ENCODE results near the gene ASPN. TPM values are rescaled to one million over a fixed set of nuclear protein-coding genes. Genes with fewer than 3 reads are reported as not detected.

Gene ASPN
- total RNA-seq, 6 donors from 2014 or later: 3.2 to 9.6 (median 5.8) TPM; not detected in 1

DNA sequence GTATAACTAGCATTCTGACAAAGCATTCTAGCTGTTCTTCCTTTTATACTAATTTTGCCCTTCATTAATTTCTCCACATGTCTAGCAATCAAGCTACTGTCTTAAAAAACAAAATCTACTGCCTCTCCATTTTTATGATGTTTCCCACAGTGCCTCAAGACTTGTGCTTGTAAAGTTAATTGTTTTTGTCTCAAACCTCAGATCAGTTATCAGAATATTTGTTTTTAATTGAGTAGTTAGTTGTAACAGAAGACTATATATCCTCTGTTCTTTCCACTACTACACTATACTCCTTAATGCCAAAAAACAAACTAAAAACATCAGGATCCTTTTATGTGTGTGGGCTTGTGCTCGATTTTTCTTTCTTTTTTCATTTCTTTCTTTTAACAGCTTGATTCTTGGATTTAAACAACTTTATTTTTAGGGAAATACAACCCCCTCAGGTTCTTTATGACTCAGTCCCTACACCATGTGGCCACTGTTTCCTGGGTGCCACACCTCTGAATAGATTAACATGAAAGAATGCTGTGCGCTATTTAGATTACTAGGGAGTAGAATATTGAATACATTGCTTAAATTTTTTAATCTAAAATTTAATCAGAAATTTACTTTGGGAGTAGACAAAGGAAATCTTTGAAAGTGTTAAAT is 1.2 kb downstream of the ASPN start:
- Histone ChIP-seq H3K4me1 (peaks cover 0 to 15% (median 13%) of the 10 kb centered on the region in 4 donors), H3K9me3 (no peaks in the 10 kb centered on the region), H3K36me3 (no peaks in the 10 kb centered on the region), H3K27ac (peak overlapping the region in 2 of 4 donors; percentile 65 to 78), H3K4me3 (no peak overlapping the region), H3K27me3 (no peaks in the 10 kb centered on the region)
- no peak for TF ChIP-seq EP300 (IDR thresholded peaks at IDR 0.05)
- TF ChIP-seq POLR2A (IDR thresholded peaks at IDR 0.05): no peak
- TF ChIP-seq CTCF (IDR thresholded peaks at IDR 0.05): no peak
- TF ChIP-seq POLR2AphosphoS5 (IDR thresholded peaks at IDR 0.05): no peak
- peak in 1 of 2 donors; percentile 74 for ATAC-seq (ENCODE audit: low FRiP score in 2 of 2)
- DNase-seq: no peak
- 54 to 60% methylated on average over 2 of the region's 2 CpGs for WGBS, 2 donors

DNA sequence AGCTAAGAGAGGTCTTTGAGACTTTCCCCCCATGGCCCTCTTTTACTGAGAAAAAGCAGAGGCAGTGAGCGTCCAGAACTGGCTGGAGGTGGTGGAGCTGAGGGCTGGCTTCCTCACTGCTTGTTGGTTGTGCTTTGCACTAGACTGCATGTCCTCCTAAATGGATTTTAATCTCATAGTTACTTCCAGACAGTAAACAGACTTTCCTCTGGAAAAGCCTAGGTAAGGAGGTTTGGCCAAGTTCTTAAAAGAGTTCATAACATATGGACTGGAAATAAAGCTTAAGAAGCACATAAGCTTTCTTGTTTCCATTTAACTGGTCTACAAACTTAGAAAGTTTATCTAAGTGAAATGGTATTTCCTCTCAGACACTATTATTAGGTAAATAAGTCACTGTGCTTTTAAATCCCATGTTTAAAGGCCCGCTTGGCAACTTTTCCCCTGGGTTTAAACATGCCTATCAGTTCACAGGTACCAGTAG is 2.0 kb downstream of the ASPN start:
- ATAC-seq (ENCODE audit: low FRiP score in 2 of 2) (peak in 1 of 2 donors; percentile 18), DNase-seq (no peak)
- Histone ChIP-seq H3K9me3 (no peaks in the 10 kb centered on the region), H3K27ac (peak overlapping the region; percentile 17 to 78 (median 51)), H3K36me3 (no peaks in the 10 kb centered on the region), H3K27me3 (no peaks in the 10 kb centered on the region), H3K4me3 (no peak overlapping the region), H3K4me1 (peaks cover 0 to 15% (median 13%) of the 10 kb centered on the region in 4 donors)
- TF ChIP-seq POLR2A (IDR thresholded peaks at IDR 0.05): no peak
- no peak for TF ChIP-seq POLR2AphosphoS5 (IDR thresholded peaks at IDR 0.05)
- TF ChIP-seq CTCF (IDR thresholded peaks at IDR 0.05): no peak
- no peak for TF ChIP-seq EP300 (IDR thresholded peaks at IDR 0.05)
- WGBS, 2 donors: 48 to 63% methylated on average over 2 of the region's 2 CpGs

DNA sequence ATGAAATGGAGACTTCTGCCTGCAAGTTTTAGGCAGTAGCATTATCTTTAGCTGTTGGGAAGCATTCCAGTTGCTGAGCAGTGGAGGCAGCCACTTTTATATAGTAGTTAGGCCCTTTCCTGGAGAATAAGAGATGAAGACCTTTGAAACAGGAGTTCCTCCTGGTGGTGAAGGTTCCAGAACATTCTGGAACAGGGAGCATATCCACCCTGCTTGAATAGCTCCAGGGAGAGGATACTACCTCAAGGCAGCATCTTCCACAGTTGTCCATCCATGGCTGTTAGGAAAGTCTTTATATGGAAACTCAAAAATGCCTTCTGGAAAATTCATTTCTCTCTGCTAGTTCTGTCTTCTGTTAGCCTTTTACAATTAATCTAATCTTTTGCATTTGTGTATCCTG is 3.0 kb downstream of the ASPN start:
- no peaks in the 10 kb centered on the region for H3K36me3 ChIP-seq
- ATAC-seq (ENCODE audit: low FRiP score in 2 of 2) (no peak), DNase-seq (no peak)
- no peaks in the 10 kb centered on the region for H3K9me3 ChIP-seq
- H3K27ac ChIP-seq: peak overlapping the region in 1 of 4 donors; percentile 37
- no peak overlapping the region for H3K4me3 ChIP-seq
- TF ChIP-seq POLR2A (IDR thresholded peaks at IDR 0.05): no peak
- no peak for TF ChIP-seq POLR2AphosphoS5 (IDR thresholded peaks at IDR 0.05)
- TF ChIP-seq CTCF (IDR thresholded peaks at IDR 0.05): no peak
- no peak for TF ChIP-seq EP300 (IDR thresholded peaks at IDR 0.05)
- peaks cover 0 to 13% (median 13%) of the 10 kb centered on the region in 4 donors for H3K4me1 ChIP-seq
- H3K27me3 ChIP-seq: no peaks in the 10 kb centered on the region

- Histone ChIP-seq H3K4me3 (no peak overlapping the region), H3K27ac (no peak overlapping the region), H3K4me1 (peaks cover 0 to 10% (median 9%) of the 10 kb centered on the region in 4 donors), H3K36me3 (no peaks in the 10 kb centered on the region), H3K9me3 (no peaks in the 10 kb centered on the region), H3K27me3 (no peaks in the 10 kb centered on the region)
- ATAC-seq (ENCODE audit: low FRiP score in 2 of 2) (peak in 1 of 2 donors; percentile 31), DNase-seq (no peak)
- TF ChIP-seq POLR2A (IDR thresholded peaks at IDR 0.05) (no peak), CTCF (IDR thresholded peaks at IDR 0.05) (no peak), POLR2AphosphoS5 (IDR thresholded peaks at IDR 0.05) (no peak), EP300 (IDR thresholded peaks at IDR 0.05) (no peak)
- 83 to 84% methylated on average over 7 of the region's 7 CpGs for WGBS, 2 donors
Measured at GRCh38 chr9:92478783-92479182, 3.5 kb downstream of the ASPN start.

- H3K4me1 ChIP-seq: peaks cover 0 to 9% (median 4%) of the 10 kb centered on the region in 4 donors
- ATAC-seq (ENCODE audit: low FRiP score in 2 of 2): no peak
- DNase-seq: no peak
- no peaks in the 10 kb centered on the region for H3K27me3 ChIP-seq
- WGBS, 2 donors: 93 to 100% methylated on average over 1 of the region's 1 CpG
- no peaks in the 10 kb centered on the region for H3K9me3 ChIP-seq
- H3K36me3 ChIP-seq: no peaks in the 10 kb centered on the region
- H3K4me3 ChIP-seq: no peak overlapping the region
- TF ChIP-seq CTCF (IDR thresholded peaks at IDR 0.05) (no peak), POLR2AphosphoS5 (IDR thresholded peaks at IDR 0.05) (no peak), POLR2A (IDR thresholded peaks at IDR 0.05) (no peak), EP300 (IDR thresholded peaks at IDR 0.05) (no peak)
- no peak overlapping the region for H3K27ac ChIP-seq
Measured at GRCh38 chr9:92476962-92477361, 5.3 kb downstream of the ASPN start.

Measured in upper lobe of left lung (tissue), 6 donors.